C4-2B (cell line): ENCODE data around the gene NHERF1.

ENCODE experiments used
- CTCF ChIP-seq: fragments of 450-650 bp; conservative IDR thresholded peaks from 2 replicates; pipeline ENCODE4 v1.5.1; 2017; ENCODE audit warnings: mild to moderate bottlenecking
- ZFX ChIP-seq: fragments of 450-650 bp; IDR thresholded peaks from 2 replicates; pipeline ENCODE4 v1.6.1; 2017

GRCh38 chr17:74764751-74765286 lies 16.4 kb downstream of the NHERF1 start:
- TF ChIP-seq CTCF, result no peak
- TF ChIP-seq ZFX, result no peak
